MM.1S (cell line): ENCODE data around the gene YEATS2.

ENCODE experiments used
- DNase-seq: peaks from one replicate; pipeline ENCODE4 v3.0.0-alpha.2; 2015
- H2AFZ ChIP-seq: fragments of 300-600 bp; sonication (generic); 2 replicates; pipeline ENCODE4 v1.6.0; 2016; ENCODE audit warnings: antibody characterized with exemption, low read length
- H3F3A ChIP-seq: fragments of 300-600 bp; sonication (generic); 2 replicates; pipeline ENCODE4 v1.6.1; 2016; ENCODE audit warnings: mild to moderate bottlenecking, antibody characterized with exemption, low read length, moderate library complexity, mixed read lengths; ENCODE audit not compliant: insufficient read depth
- H3K27ac ChIP-seq: fragments of 300-600 bp; sonication (generic); 2 replicates; pipeline ENCODE4 v1.5.1; 2016; ENCODE audit warnings: mild to moderate bottlenecking, low read length
- H3K27me3 ChIP-seq: fragments of 300-600 bp; sonication (generic); replicated peaks from 2 replicates; pipeline ENCODE4 v1.6.0; 2016; ENCODE audit warnings: low read length; ENCODE audit not compliant: insufficient read depth
- H3K36me3 ChIP-seq: fragments of 300-600 bp; sonication (generic); replicated peaks from 2 replicates; pipeline ENCODE4 v1.6.1; 2016; ENCODE audit warnings: mild to moderate bottlenecking, low read length, mixed read lengths; ENCODE audit not compliant: insufficient read depth
- H3K4me1 ChIP-seq: fragments of 300-600 bp; sonication (generic); 2 replicates; pipeline ENCODE4 v1.6.1; 2016; ENCODE audit warnings: low read length, mixed read lengths
- H3K4me2 ChIP-seq: fragments of 300-600 bp; sonication (generic); 2 replicates; pipeline ENCODE4 v1.6.0; 2016; ENCODE audit warnings: low read depth, low read length
- H3K4me3 ChIP-seq: fragments of 300-600 bp; sonication (generic); 2 replicates; pipeline ENCODE4 v1.5.1; 2016; ENCODE audit warnings: low read length, mixed read lengths
- H3K79me2 ChIP-seq: fragments of 300-600 bp; sonication (generic); 2 replicates; pipeline ENCODE4 v1.6.1; 2016; ENCODE audit warnings: mixed run types, low read length, mixed read lengths
- H3K9ac ChIP-seq: fragments of 300-600 bp; sonication (generic); 2 replicates; pipeline ENCODE4 v1.6.1; 2016; ENCODE audit warnings: low read length, mixed read lengths
- H3K9me2 ChIP-seq: fragments of 300-600 bp; sonication (generic); replicated peaks from 2 replicates; pipeline ENCODE4 v1.6.1; 2016; ENCODE audit warnings: mild to moderate bottlenecking, low read length, mixed read lengths; ENCODE audit not compliant: insufficient read depth
- H3K9me3 ChIP-seq: fragments of 300-600 bp; sonication (generic); replicated peaks from 2 replicates; pipeline ENCODE4 v1.6.1; 2016; ENCODE audit warnings: mild to moderate bottlenecking, low read length, mixed read lengths; ENCODE audit not compliant: insufficient read depth
- H4K20me1 ChIP-seq: fragments of 300-600 bp; sonication (generic); 2 replicates; pipeline ENCODE4 v1.6.1; 2016; ENCODE audit warnings: mild to moderate bottlenecking, low read length, moderate library complexity, mixed read lengths; ENCODE audit not compliant: insufficient read depth
- EZH2 ChIP-seq: fragments of 300-600 bp; sonication (generic); optimal IDR thresholded peaks from 2 replicates; pipeline ENCODE3; 2017; ENCODE audit warnings: low read depth, mild to moderate bottlenecking, antibody characterized with exemption, low read length, mixed read lengths
- EZH2phosphoT487 ChIP-seq: fragments of 300-600 bp; sonication (generic); IDR thresholded peaks from 2 replicates; pipeline ENCODE4 v1.6.1; 2018; ENCODE audit warnings: antibody characterized with exemption, low read length
- TF ChIP-seq, protein P1 (sequence below): fragments of 300-600 bp; sonication (generic); IDR thresholded peaks from 2 replicates; pipeline ENCODE4 v1.5.1; 2016; ENCODE audit warnings: antibody characterized with exemption, low read length, mixed read lengths

YEATS2 gene

DNA sequence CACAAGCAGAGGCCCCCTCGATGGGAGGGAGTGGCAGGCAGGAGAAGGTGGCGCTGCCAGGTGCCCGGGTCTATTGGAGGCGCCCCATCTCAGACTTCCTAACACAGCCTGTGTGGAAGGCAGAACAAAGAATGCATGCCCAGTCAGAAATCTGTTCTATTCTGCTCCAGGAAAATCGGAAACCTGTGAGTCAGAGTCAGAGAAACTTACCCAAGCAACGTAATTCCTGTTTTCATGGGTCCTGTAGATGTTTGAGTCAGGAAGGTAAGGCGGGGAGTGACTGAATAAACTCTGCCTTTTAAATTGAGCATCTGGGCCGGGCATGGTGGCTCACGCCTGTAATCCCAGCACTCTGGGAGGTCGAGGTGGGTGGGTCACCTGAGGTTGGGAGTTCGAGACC, 114.0 kb downstream of the YEATS2 start:
- H3K4me2 ChIP-seq = no peak overlapping the region
- no peaks in the 10 kb centered on the region for H3K27me3 ChIP-seq
- H3F3A ChIP-seq = peaks cover 24% of the 10 kb centered on the region
- no peak overlapping the region for H3K27ac ChIP-seq
- peaks cover 22% of the 10 kb centered on the region for H3K4me1 ChIP-seq
- no peak for DNase-seq
- H4K20me1 ChIP-seq = no peaks in the 10 kb centered on the region
- no peak for TF ChIP-seq EZH2
- no peaks in the 10 kb centered on the region for H3K79me2 ChIP-seq
- H3K36me3 ChIP-seq = peaks cover 10% of the 10 kb centered on the region
- H3K9ac ChIP-seq = no peak overlapping the region
- H3K4me3 ChIP-seq = no peak overlapping the region
- no peaks in the 10 kb centered on the region for H3K9me2 ChIP-seq
- no peak overlapping the region for H2AFZ ChIP-seq
- H3K9me3 ChIP-seq = no peaks in the 10 kb centered on the region

DNA sequence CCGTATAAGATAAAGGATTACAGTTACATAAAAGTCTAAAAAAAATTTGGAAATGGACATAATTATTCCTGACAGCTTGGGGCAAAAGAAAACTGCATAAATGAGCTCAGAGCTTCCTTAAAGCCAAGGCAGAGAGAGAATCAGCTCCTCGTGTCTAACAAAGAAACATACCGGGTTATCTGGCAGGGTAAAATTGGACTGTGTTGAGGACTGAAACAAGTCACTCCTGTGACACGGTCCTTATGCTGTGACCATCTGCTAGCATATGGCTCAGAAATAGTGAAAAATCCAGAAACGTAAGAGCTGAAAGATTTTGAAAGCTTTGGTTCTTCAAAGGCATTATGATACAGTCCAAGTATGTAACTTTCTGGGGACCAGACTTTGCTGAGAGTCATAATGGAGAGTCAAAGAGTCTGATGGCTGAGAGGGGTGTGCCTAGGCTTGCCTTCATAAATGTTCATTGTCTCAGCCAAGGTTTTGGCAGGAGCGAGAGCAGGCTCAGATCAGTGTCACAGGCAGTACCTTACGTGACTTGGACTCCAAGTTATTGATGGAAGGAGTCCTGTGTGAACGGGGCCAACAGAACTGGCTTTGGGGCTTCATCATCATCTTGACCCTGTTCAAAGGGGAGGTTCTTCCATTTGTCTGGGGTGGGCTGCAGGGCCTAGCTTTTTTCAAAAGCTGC, 115.3 kb downstream of the YEATS2 start:
- Histone ChIP-seq H3K79me2 (no peaks in the 10 kb centered on the region), H3K27me3 (no peaks in the 10 kb centered on the region), H4K20me1 (no peaks in the 10 kb centered on the region), H3K9me3 (no peaks in the 10 kb centered on the region), H3K9me2 (no peaks in the 10 kb centered on the region), H3K27ac (no peak overlapping the region), H3F3A (peaks cover 24% of the 10 kb centered on the region), H3K36me3 (0 out of 2 replicates have a peak, but pooled peaks cover 5% of the 10 kb centered on the region), H3K9ac (no peak overlapping the region), H3K4me2 (no peak overlapping the region), H2AFZ (no peak overlapping the region), H3K4me1 (peaks cover 23% of the 10 kb centered on the region), H3K4me3 (no peak overlapping the region)
- DNase-seq = no peak
- TF ChIP-seq EZH2 (no peak), EZH2phosphoT487 (no peak)
- TF ChIP-seq, protein P1, sequence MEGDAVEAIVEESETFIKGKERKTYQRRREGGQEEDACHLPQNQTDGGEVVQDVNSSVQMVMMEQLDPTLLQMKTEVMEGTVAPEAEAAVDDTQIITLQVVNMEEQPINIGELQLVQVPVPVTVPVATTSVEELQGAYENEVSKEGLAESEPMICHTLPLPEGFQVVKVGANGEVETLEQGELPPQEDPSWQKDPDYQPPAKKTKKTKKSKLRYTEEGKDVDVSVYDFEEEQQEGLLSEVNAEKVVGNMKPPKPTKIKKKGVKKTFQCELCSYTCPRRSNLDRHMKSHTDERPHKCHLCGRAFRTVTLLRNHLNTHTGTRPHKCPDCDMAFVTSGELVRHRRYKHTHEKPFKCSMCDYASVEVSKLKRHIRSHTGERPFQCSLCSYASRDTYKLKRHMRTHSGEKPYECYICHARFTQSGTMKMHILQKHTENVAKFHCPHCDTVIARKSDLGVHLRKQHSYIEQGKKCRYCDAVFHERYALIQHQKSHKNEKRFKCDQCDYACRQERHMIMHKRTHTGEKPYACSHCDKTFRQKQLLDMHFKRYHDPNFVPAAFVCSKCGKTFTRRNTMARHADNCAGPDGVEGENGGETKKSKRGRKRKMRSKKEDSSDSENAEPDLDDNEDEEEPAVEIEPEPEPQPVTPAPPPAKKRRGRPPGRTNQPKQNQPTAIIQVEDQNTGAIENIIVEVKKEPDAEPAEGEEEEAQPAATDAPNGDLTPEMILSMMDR = no peak

DNA sequence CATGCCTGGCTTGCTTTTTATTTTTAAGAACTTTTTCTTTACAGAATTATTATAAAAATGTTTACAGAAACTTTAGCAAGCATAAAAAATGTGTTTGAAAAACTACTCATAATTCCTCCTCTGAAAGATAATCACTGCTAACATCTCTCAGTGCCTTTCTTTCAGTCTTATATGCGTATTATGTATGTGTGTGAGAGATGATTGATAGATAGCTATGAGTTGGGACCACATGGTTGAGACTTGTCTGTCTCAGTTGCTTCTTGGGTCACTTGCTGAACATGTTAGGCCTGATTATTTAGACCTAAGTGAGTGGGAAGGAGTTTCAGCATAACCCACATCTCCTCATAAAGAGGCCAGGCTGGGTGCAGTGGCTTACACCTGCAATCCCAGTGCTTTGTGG, 116.6 kb downstream of the YEATS2 start:
- Histone ChIP-seq H4K20me1 (no peaks in the 10 kb centered on the region), H3K4me1 (peaks cover 23% of the 10 kb centered on the region), H2AFZ (no peak overlapping the region), H3K27ac (peak overlapping the region; percentile 76; the same call in 1 of the 2 replicates), H3K9ac (no peak overlapping the region), H3K4me2 (no peak overlapping the region; the same call in 1 of the 2 replicates), H3K79me2 (no peaks in the 10 kb centered on the region), H3F3A (peaks cover 24% of the 10 kb centered on the region), H3K36me3 (0 out of 2 replicates have a peak, but pooled peaks cover 5% of the 10 kb centered on the region), H3K9me3 (no peaks in the 10 kb centered on the region), H3K4me3 (no peak overlapping the region), H3K27me3 (no peaks in the 10 kb centered on the region), H3K9me2 (no peaks in the 10 kb centered on the region)
- TF ChIP-seq, protein P1 = no peak
- no peak for TF ChIP-seq EZH2phosphoT487
- TF ChIP-seq EZH2 = no peak
- no peak for DNase-seq

DNA sequence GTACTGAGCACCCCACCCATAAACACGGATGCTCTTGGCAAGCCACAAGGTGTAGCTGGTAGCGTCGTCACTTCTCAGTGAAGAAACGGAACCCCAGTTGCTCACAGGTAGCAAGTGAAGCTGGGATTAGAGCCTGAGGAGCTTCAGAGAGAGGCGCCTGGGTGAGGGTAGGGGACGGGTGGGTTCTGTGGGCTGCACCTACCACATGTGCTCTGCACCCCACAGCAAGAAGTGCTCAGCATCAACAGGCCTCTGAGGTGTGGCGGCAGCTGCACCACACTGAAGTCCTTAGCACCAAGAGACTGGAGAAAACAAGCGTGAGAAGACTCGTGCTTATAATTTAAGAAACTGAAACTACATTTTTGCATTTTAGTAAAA, 118.0 kb downstream of the YEATS2 start:
- H3K27me3 ChIP-seq = no peaks in the 10 kb centered on the region
- H3F3A ChIP-seq = peaks cover 24% of the 10 kb centered on the region
- H3K4me2 ChIP-seq = peak overlapping the region; percentile 48

More for the DNA sequence above, 118.0 kb downstream of the YEATS2 start:
- Histone ChIP-seq H3K9me2 (no peaks in the 10 kb centered on the region), H3K9ac (peak overlapping the region; percentile 36; the same call in 1 of the 2 replicates), H3K4me1 (peaks cover 23% of the 10 kb centered on the region), H3K79me2 (no peaks in the 10 kb centered on the region), H2AFZ (peak overlapping the region; percentile 21), H3K9me3 (no peaks in the 10 kb centered on the region), H3K4me3 (peak overlapping the region; percentile 18; the same call in 1 of the 2 replicates), H3K36me3 (no peaks in the 10 kb centered on the region), H3K27ac (peak overlapping the region; percentile 76), H4K20me1 (no peaks in the 10 kb centered on the region)
- DNase-seq = peak; percentile 76
- TF ChIP-seq EZH2phosphoT487 (no peak), EZH2 (no peak)
- TF ChIP-seq, protein P1 = no peak
